K562 (cell line): ENCODE data around the gene MROH2B. TPM values are rescaled to one million over a fixed set of nuclear protein-coding genes. Genes with fewer than 3 reads are reported as not detected.

ENCODE experiments used
- ATAC-seq: fragments of 200-7000 bp; cut with Tn5 transposase; 3 replicates; pipeline ENCODE4 v1.9.1; 2020; ENCODE audit warnings: moderate library complexity
- BruUV-seq: library from RNA; stranded (reverse); fragments of 400-500 nt; replicated peaks from 2 replicates; lab custom pipeline; 2021; lab: Mats Ljungman, UMichigan
- CTCF ChIA-PET: fragments of 300-600 bp; formaldehyde crosslinking; extraction: SDS; loops from one replicate; lab custom pipeline; 2021; ENCODE audit warnings: low intra/inter-chr PET ratio; lab: Yijun Ruan, JAX
- POLR2A ChIA-PET: fragments of 300-600, 350-650 bp; sonication (Branson Sonifier 250); formaldehyde crosslinking; extraction: SDS; loops from one replicate; lab custom pipeline; 2021; ENCODE audit warnings: antibody characterized with exemption, inconsistent platforms; lab: Yijun Ruan, JAX
- DNase-seq, 4 experiments: peaks; one replicate each; pipeline versions ENCODE4 v3.0.0 to v3.0.0-alpha.2; 2011 to 2018; ENCODE audit warnings: low spot score in 3 of 4, mixed read lengths in 3 of 4; ENCODE audit errors: extremely low read depth in 1 of 4
- FAIRE-seq: peaks from 2 replicates; lab custom pipeline; 2011; peaks lifted over from hg19 to GRCh38; lab: Jason Lieb, UNC
- H2AFZ ChIP-seq: 2 replicates; pipeline ENCODE4 v1.6.0; 2011; ENCODE audit warnings: low read depth, low read length, control low read depth, inconsistent platforms
- H3K27ac ChIP-seq: fragments of 200-600 bp; 3 replicates; pipeline ENCODE4 v1.8.0; 2011; ENCODE audit warnings: low read depth, mild to moderate bottlenecking, control low read depth, inconsistent platforms, low read length, moderate library complexity, mixed read lengths; ENCODE audit errors: extremely low read depth
- H3K27me3 ChIP-seq, 2 experiments: fragments of 300-600 bp in 1 of 2; 2 replicates in 1 of 2; 3 replicates in 1 of 2; pipeline versions ENCODE4 v1.6.0 to v1.8.0; 2011; ENCODE audit warnings: inconsistent platforms in 2 of 2, low read length in 2 of 2, mild to moderate bottlenecking in 1 of 2, mixed read lengths in 1 of 2, moderate library complexity in 1 of 2; ENCODE audit not compliant: control insufficient read depth in 2 of 2, insufficient read depth in 2 of 2
- H3K36me3 ChIP-seq: fragments of 300-600 bp; 3 replicates; pipeline ENCODE4 v1.8.0; 2011; ENCODE audit warnings: mild to moderate bottlenecking, low read length, inconsistent platforms; ENCODE audit not compliant: control insufficient read depth, insufficient read depth
- H3K4me1 ChIP-seq, 2 experiments: fragments of 200-600 bp in 1 of 2; replicated peaks in 1 of 2; 2 replicates in 1 of 2; 3 replicates in 1 of 2; pipeline versions ENCODE4 v1.5.1 to v1.8.0; 2011; ENCODE audit warnings: inconsistent platforms in 2 of 2, low read length in 2 of 2, mild to moderate bottlenecking in 1 of 2, mixed read lengths in 1 of 2, moderate library complexity in 1 of 2; ENCODE audit not compliant: control insufficient read depth in 2 of 2, insufficient read depth in 2 of 2
- H3K4me2 ChIP-seq: 2 replicates; pipeline ENCODE4 v1.6.1; 2011; ENCODE audit warnings: low read length, control low read depth, inconsistent platforms, mixed read lengths; ENCODE audit not compliant: insufficient read depth
- H3K4me3 ChIP-seq: fragments of 200-600 bp; sonication (generic), shearing (Covaris generic); 2 replicates; pipeline ENCODE4 v1.5.1; 2016; ENCODE audit warnings: control low read depth, inconsistent platforms
- H3K79me2 ChIP-seq: fragments of 200-600 bp; 3 replicates; pipeline ENCODE4 v1.8.0; 2011; ENCODE audit warnings: low read length, inconsistent platforms; ENCODE audit not compliant: control insufficient read depth, insufficient read depth
- H3K9ac ChIP-seq, 2 experiments: 2 replicates each; pipeline versions ENCODE4 v1.6.0 to v1.6.1; 2011; ENCODE audit warnings: low read depth in 2 of 2, low read length in 2 of 2, control low read depth in 1 of 2, inconsistent platforms in 1 of 2, mild to moderate bottlenecking in 1 of 2, mixed read lengths in 1 of 2; ENCODE audit not compliant: insufficient read depth in 1 of 2
- H3K9me1 ChIP-seq: one replicate; pipeline ENCODE4 v1.6.0; 2011; ENCODE audit warnings: inconsistent platforms, mild to moderate bottlenecking, low read length, moderate library complexity; ENCODE audit not compliant: control insufficient read depth, insufficient read depth
- H3K9me3 ChIP-seq: replicated peaks from 2 replicates; pipeline ENCODE4 v1.5.1; 2011; ENCODE audit warnings: low read depth, low read length, inconsistent platforms; ENCODE audit not compliant: control insufficient read depth, insufficient read depth
- H4K20me1 ChIP-seq: replicated peaks from 2 replicates; pipeline ENCODE4 v1.6.1; 2011; ENCODE audit warnings: low read length, inconsistent platforms, mixed read lengths; ENCODE audit not compliant: control insufficient read depth, insufficient read depth
- FOS ChIP-seq: IDR thresholded peaks from 3 replicates; pipeline ENCODE4 v1.6.1; 2011; ENCODE audit not compliant: insufficient read length; ENCODE audit errors: extremely low read depth
- ZBTB11 ChIP-seq, 3 experiments: fragments of 200-800 bp in 1 of 3; fragments of 250-450 bp in 1 of 3; fragments of 450-650 bp in 1 of 3; sonication (Bioruptor Pico) in 1 of 3; sonication (Bioruptor generic) in 1 of 3; formaldehyde crosslinking in 1 of 3; IDR thresholded peaks; 2 replicates each; pipeline versions ENCODE4 v1.6.1 to v1.8.0; 2016 to 2022; ENCODE audit warnings: mild to moderate bottlenecking in 2 of 3, missing genetic modification characterization in 2 of 3, missing compliant biosample characterization in 1 of 3, moderate library complexity in 1 of 3
- WGBS: fragments of 100-300 bp; shearing (Covaris generic); methylation state at CpG from one replicate; pipeline ENCODE4 v1.1.6; 2016; ENCODE audit warnings: low coverage, mixed read lengths; ENCODE audit not compliant: insufficient coverage; ENCODE audit errors: missing lambda C conversion rate; 5-methylcytosine and 5-hydroxymethylcytosine counted together
- in situ Hi-C: fragments of 300-500 bp; cut with MboI; formaldehyde crosslinking; loops from 4 replicates; pipeline ENCODE4 v1.15.0; 2018; ENCODE audit warnings: inconsistent platforms, mixed read lengths
- intact Hi-C: fragments of 100-400 bp; cut with micrococcal nuclease; formaldehyde crosslinking; loops from 2 replicates; pipeline ENCODE4 v1.14.2; 2022
- polyA plus RNA-seq, 8 experiments: library from polyadenylated mRNA; depleted of rRNA in 4 of 8; stranded (reverse) in 5 of 8; unstranded in 3 of 8; fragments of >200 nt; fragmentation: Nextera tagmentation in 2 of 8; fragmentation: Illumina TruSeq in 1 of 8; extraction: Ambion mirVana in 2 of 8; extraction: Trizol in 1 of 8; gene quantifications; 2 replicates each; pipeline versions ENCODE4 v1.2.1 to v1.2.3, GENCODE V29; 2011 to 2014; ENCODE audit warnings: inconsistent platforms in 1 of 8, missing spikeins in 1 of 8
- total RNA-seq, 7 experiments: library from RNA; depleted of rRNA in 6 of 7; stranded (reverse); fragments of >200 nt in 6 of 7; fragmentation: Illumina TruSeq in 2 of 7; extraction: Trizol in 2 of 7; gene quantifications; 2 replicates each; pipeline versions ENCODE4 v1.2.1 to v1.2.3, GENCODE V29; 2011 to 2021; ENCODE audit warnings: low replicate concordance in 1 of 7

The MROH2B gene
- total and polyA plus RNA-seq, 9 of the 15 experiments (the other 6 are each of a cell fraction or from before 2014, with no cell fraction given), result not detected

DNA sequence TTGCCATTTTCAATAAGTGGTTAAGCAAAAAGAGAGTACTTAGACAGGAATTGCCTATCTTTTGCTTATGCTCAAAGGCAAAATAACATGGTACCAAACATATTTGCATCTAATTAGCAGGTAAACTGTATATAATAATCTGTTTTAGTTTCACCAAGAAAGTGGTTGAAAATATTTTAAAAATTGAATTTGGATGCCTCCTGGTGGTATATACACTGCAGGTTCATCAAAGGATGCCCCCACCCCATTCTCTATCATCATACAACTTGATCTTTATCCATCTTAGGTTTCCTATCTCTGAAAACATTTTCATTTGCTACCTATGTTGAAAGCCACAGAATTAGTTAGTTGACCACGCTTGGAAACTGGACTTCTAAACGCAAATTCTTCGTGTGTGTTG is 47.0 kb upstream of the MROH2B start (continued):
- TF ChIP-seq ZBTB11 (CRISPR knock-in tag; IDR thresholded peaks at IDR 0.05), result no peak

DNA sequence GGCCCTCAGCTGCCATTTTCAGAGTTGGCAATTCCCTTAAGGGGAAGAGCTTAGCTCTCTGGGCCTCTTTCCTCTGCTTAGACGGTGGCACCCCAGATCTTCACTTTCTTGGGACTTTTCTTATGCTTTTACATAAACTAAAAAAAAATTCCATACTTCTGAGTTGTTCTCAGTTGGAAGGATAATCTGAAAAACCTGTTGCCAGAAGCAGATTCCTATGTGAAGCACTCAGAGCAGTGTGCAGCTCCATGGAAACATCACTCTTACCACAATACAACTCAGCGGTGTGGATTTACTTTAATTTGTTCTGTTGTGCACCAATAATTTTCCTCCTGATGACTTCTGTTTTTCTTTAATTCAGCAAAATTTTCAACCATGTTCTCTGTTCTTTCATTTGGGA is 44.1 kb upstream of the MROH2B start:
- Histone ChIP-seq H3K27me3 (no peaks in the 10 kb centered on the region), H4K20me1 (no peaks in the 10 kb centered on the region), H3K79me2 (no peaks in the 10 kb centered on the region), H3K9ac (no peak overlapping the region), H3K4me3 (no peak overlapping the region), H2AFZ (no peak overlapping the region), H3K4me2 (no peak overlapping the region), H3K4me1 (no peaks in the 10 kb centered on the region), H3K9me3 (no peaks in the 10 kb centered on the region), H3K36me3 (no peaks in the 10 kb centered on the region), H3K9me1 (no peaks in the 10 kb centered on the region), H3K27ac (no peak overlapping the region)
- WGBS, result 0% methylated on average over 2 of the region's 2 CpGs
- no peak for TF ChIP-seq FOS
- ChIA-PET CTCF (no interaction called here), POLR2A (no interaction called here)
- ATAC-seq (no peak), FAIRE-seq (no peak), DNase-seq (no peak)
- in situ Hi-C loops (no loop called here), intact Hi-C loops (no loop called here)
- BruUV-seq, result no TSS peak
